Measurements from ENCODE around the gene GARIN5B.

GARIN5B gene

GRCh38 chr19:55373993-55374757, 11.1 kb upstream of the GARIN5B start:
- DNase-seq, result peak; percentile 11
- in situ Hi-C loops (cut with HindIII; ENCODE audit: low pct_ligation_motif_present, low pct_unique_long_range_greater_than_20kb, low sequenced_read_pairs), result no loop called here

- DNase-seq, result no peak
- in situ Hi-C loops (cut with HindIII; ENCODE audit: low pct_ligation_motif_present, low pct_unique_long_range_greater_than_20kb, low sequenced_read_pairs), result no loop called here
Measured at GRCh38 chr19:55373306-55373992, 10.4 kb upstream of the GARIN5B start.

- no peak for DNase-seq
- in situ Hi-C loops (cut with HindIII; ENCODE audit: low pct_ligation_motif_present, low pct_unique_long_range_greater_than_20kb, low sequenced_read_pairs), result no loop called here
Measured at GRCh38 chr19:55372316-55373081, 9.4 kb upstream of the GARIN5B start.

- in situ Hi-C loops (cut with HindIII; ENCODE audit: low pct_ligation_motif_present, low pct_unique_long_range_greater_than_20kb, low sequenced_read_pairs), result no loop called here
- peak; percentile 33 for DNase-seq
Measured at GRCh38 chr19:55370305-55370988, 7.4 kb upstream of the GARIN5B start, which contains the start of gene IL11. Gene IL11, minus strand, starts transcription at chr19:55370463. Its CDS starts 153 bp downstream, at chr19:55370310.

GRCh38 chr19:55369653-55370304, 6.7 kb upstream of the GARIN5B start:
- in situ Hi-C loops (cut with HindIII; ENCODE audit: low pct_ligation_motif_present, low pct_unique_long_range_greater_than_20kb, low sequenced_read_pairs), result no loop called here
- peak; percentile 64 for DNase-seq

GRCh38 chr19:55368701-55369563, 5.9 kb upstream of the GARIN5B start:
- no peak for DNase-seq
- in situ Hi-C loops (cut with HindIII; ENCODE audit: low pct_ligation_motif_present, low pct_unique_long_range_greater_than_20kb, low sequenced_read_pairs), result no loop called here

GRCh38 chr19:55368106-55368505, 5.0 kb upstream of the GARIN5B start:
- DNase-seq, result no peak
- in situ Hi-C loops (cut with HindIII; ENCODE audit: low pct_ligation_motif_present, low pct_unique_long_range_greater_than_20kb, low sequenced_read_pairs), result no loop called here

- in situ Hi-C loops (cut with HindIII; ENCODE audit: low pct_ligation_motif_present, low pct_unique_long_range_greater_than_20kb, low sequenced_read_pairs), result no loop called here
- DNase-seq, result no peak
Measured at GRCh38 chr19:55366790-55367189, 3.7 kb upstream of the GARIN5B start.

- DNase-seq, result no peak
- in situ Hi-C loops (cut with HindIII; ENCODE audit: low pct_ligation_motif_present, low pct_unique_long_range_greater_than_20kb, low sequenced_read_pairs), result no loop called here
Measured at GRCh38 chr19:55365964-55366363, 2.9 kb upstream of the GARIN5B start.

- in situ Hi-C loops (cut with HindIII; ENCODE audit: low pct_ligation_motif_present, low pct_unique_long_range_greater_than_20kb, low sequenced_read_pairs), result no loop called here
Measured at GRCh38 chr19:55365245-55365644, 2.2 kb upstream of the GARIN5B start.

GRCh38 chr19:55362174-55362989, 678 bp downstream of the GARIN5B start:
- in situ Hi-C loops (cut with HindIII; ENCODE audit: low pct_ligation_motif_present, low pct_unique_long_range_greater_than_20kb, low sequenced_read_pairs), result no loop called here
- no peak for DNase-seq

More at GRCh38 chr19:55365245-55365644, 2.2 kb upstream of the GARIN5B start:
- DNase-seq, result no peak

GRCh38 chr19:55360902-55361301, 2.2 kb downstream of the GARIN5B start:
- in situ Hi-C loops (cut with HindIII; ENCODE audit: low pct_ligation_motif_present, low pct_unique_long_range_greater_than_20kb, low sequenced_read_pairs), result no loop called here
- no peak for DNase-seq

GRCh38 chr19:55358943-55359908, 3.8 kb downstream of the GARIN5B start:
- in situ Hi-C loops (cut with HindIII; ENCODE audit: low pct_ligation_motif_present, low pct_unique_long_range_greater_than_20kb, low sequenced_read_pairs), result no loop called here
- no peak for DNase-seq

GRCh38 chr19:55358493-55358892, 4.6 kb downstream of the GARIN5B start:
- no peak for DNase-seq
- in situ Hi-C loops (cut with HindIII; ENCODE audit: low pct_ligation_motif_present, low pct_unique_long_range_greater_than_20kb, low sequenced_read_pairs), result no loop called here

GRCh38 chr19:55355213-55355821, 7.7 kb downstream of the GARIN5B start:
- DNase-seq, result no peak
- in situ Hi-C loops (cut with HindIII; ENCODE audit: low pct_ligation_motif_present, low pct_unique_long_range_greater_than_20kb, low sequenced_read_pairs), result no loop called here
